Astrocyte (in vitro differentiated cells and primary cell): ENCODE measurements around the gene XDH.

ENCODE experiments used
- EZH2 ChIP-seq: IDR thresholded peaks from 2 replicates; pipeline ENCODE4 v1.6.1; 2012; ENCODE audit warnings: mild to moderate bottlenecking, low read length, inconsistent platforms; ENCODE audit not compliant: insufficient read depth
- TF ChIP-seq, protein P1 (sequence below): IDR thresholded peaks from 2 replicates; pipeline ENCODE4 v1.5.1; 2011; ENCODE audit warnings: low read depth, mild to moderate bottlenecking, inconsistent platforms, low read length, moderate library complexity; ENCODE audit not compliant: insufficient read depth

- TF ChIP-seq, protein P1, sequence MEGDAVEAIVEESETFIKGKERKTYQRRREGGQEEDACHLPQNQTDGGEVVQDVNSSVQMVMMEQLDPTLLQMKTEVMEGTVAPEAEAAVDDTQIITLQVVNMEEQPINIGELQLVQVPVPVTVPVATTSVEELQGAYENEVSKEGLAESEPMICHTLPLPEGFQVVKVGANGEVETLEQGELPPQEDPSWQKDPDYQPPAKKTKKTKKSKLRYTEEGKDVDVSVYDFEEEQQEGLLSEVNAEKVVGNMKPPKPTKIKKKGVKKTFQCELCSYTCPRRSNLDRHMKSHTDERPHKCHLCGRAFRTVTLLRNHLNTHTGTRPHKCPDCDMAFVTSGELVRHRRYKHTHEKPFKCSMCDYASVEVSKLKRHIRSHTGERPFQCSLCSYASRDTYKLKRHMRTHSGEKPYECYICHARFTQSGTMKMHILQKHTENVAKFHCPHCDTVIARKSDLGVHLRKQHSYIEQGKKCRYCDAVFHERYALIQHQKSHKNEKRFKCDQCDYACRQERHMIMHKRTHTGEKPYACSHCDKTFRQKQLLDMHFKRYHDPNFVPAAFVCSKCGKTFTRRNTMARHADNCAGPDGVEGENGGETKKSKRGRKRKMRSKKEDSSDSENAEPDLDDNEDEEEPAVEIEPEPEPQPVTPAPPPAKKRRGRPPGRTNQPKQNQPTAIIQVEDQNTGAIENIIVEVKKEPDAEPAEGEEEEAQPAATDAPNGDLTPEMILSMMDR = no peak
- no peak for TF ChIP-seq EZH2
Measured at GRCh38 chr2:31332521-31332920, 82.0 kb downstream of the XDH start.
